ENCODE results near the gene PRKAG2.
A peak's percentile ranks its signal among the peaks of the same experiment; 100 is the strongest.
"Not testable (repeated sequence)": the region's sequence is repeated elsewhere in the genome, so short reads cannot be mapped to it uniquely, and the experiment has no call there.

PRKAG2 gene

GRCh38 chr7:151883857-151884256 is 6.9 kb upstream of the PRKAG2 start:
- no peak for DNase-seq

GRCh38 chr7:151882734-151883133 is 5.8 kb upstream of the PRKAG2 start:
- DNase-seq: no peak

GRCh38 chr7:151880688-151881087 is 3.8 kb upstream of the PRKAG2 start:
- no peak for DNase-seq

- no peak for DNase-seq
Measured at GRCh38 chr7:151877911-151878835, 1.3 kb upstream of the PRKAG2 start.

DNA sequence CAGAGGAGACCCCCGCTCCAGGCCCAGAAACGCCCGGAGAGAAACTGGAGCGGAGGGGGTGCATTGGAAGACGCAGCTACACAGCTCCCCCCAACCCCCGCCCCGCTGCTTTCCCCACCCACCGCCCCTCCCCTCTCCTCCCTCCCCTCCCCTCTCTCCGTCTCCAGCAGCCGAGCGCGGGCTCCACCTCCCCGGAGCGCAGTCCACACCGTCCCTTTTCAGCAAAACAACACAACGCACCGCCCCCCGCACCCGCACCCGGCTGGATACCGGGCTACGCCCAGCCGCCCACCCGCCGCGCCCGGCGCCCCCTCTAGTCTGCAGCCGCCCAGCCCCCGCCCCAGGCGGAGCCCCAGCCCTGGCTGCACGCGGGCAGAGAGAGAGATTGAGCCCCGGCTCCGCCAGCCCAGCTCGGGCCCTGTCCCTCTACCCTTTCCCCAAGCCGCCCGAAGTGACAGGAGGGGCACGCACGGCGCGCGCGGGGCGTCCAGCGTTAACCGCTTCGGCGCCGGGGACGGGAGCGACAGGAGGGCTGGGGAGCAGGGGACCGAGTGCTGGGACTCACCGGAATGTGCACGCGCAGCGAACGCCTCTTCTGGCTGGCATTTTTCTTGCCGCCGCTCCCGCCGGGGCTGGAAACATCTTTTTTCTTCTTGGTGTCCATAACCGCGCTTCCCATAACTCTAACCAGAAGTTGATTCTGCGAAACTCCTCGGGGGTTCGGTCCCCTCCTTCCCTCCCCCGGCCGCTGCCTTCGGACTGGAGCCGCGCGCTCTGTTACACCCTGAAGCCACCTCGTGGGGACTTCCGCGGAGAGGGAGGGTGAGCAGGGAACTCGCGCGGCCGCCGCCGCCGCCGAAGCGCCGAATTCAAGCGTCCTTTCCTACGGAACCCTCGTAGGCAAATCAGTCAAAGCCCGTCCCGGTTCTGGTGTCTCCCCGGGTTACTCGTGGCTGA is 695 bp downstream of the PRKAG2 start:
- DNase-seq: peak; percentile 67

GRCh38 chr7:151874479-151874878 is 2.4 kb downstream of the PRKAG2 start:
- DNase-seq: not testable (repeated sequence)

DNA sequence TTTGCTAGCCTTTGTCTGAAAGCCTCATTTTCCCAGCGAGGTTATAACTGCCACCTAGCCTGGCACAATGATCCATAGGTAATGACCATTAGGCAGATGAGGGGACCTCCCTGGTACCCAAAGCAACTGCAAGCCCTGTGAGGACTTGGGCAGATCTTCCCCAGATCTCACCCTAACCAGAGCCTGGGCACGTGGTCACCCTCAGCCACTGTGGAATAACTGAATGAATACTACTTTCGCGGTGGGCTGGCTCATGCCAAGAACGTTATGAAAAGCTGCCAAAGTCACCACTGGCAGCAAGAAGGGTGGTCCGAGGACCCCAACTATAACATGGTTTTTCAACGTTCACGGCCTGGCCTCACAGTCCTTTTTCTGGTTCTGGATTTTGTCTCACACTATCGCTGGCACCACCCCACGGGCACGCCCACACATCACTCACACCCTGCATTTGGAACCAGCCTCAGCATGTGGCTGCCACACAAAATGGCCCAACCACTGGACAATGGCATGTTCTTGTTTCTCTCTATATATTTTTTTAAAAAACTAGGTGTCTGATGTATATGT is 3.4 kb downstream of the PRKAG2 start:
- DNase-seq: no peak

DNA sequence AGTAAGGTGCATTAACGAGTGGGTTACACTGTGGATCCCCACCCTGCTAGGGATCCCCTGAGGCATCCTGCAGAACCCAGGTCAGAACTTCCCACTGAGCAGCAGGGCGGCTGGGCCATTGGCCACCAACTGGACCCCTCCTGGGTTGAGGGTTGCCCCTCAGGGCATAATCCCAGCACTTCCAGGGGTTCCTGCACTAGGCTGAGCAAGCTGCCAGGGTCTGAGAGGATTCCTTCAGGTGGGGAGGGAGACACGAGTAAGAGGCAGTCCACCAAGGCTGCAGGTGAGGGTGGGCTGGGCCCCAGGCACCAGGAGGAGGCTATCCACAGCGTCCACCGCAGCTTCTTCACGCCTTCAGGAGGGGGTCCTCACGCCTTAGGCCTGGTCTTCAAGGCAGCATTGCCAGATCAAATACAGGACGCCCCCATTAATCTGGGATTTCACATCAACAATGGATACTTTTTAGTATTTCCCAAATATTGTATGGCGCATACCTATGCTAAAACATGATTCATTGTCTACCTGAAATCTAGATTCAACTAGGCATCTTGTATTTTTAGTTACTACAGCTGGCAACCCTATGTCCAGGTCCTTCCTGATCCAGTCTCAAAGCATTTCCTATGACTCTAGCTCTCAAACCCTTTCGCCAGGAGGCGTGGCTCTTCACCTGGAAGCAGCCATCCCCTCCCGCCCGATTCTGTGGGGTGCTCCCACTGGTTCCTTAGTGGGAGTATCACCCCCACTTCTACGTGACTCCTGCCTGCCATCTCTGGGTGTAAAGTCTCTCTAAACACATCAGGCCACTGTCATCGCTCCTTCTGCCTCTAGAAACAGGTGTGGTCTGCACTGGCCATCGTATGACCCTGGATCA is 4.1 kb downstream of the PRKAG2 start:
- no peak for DNase-seq

GRCh38 chr7:151871904-151872303 is 5.0 kb downstream of the PRKAG2 start:
- DNase-seq: no peak

DNA sequence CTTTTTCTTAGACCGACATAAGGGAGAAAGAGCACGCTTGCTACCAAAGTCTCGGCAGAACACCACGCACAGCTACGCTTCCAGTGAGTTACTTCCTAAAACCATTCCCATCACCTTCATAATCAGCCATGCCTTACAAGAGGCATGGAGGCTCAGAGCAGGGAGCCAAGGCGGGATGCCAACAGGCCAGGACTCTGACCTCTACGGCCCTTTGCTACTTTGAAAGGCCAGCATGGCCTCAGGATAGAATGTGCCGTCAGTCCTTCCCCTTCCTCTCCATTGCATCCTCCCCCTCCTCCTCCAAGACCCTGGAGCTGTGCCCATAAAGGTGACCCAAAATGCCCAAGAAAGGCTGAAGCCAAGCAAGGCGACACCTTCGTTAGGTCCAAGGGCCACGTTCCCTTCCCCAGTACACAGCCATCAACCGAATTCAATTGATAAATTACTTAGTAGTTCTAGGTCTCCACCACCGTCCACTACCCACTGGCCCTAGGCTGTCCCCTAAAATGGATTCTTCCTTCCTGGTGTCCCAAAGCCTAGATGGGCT is 5.7 kb downstream of the PRKAG2 start:
- DNase-seq: no peak

DNA sequence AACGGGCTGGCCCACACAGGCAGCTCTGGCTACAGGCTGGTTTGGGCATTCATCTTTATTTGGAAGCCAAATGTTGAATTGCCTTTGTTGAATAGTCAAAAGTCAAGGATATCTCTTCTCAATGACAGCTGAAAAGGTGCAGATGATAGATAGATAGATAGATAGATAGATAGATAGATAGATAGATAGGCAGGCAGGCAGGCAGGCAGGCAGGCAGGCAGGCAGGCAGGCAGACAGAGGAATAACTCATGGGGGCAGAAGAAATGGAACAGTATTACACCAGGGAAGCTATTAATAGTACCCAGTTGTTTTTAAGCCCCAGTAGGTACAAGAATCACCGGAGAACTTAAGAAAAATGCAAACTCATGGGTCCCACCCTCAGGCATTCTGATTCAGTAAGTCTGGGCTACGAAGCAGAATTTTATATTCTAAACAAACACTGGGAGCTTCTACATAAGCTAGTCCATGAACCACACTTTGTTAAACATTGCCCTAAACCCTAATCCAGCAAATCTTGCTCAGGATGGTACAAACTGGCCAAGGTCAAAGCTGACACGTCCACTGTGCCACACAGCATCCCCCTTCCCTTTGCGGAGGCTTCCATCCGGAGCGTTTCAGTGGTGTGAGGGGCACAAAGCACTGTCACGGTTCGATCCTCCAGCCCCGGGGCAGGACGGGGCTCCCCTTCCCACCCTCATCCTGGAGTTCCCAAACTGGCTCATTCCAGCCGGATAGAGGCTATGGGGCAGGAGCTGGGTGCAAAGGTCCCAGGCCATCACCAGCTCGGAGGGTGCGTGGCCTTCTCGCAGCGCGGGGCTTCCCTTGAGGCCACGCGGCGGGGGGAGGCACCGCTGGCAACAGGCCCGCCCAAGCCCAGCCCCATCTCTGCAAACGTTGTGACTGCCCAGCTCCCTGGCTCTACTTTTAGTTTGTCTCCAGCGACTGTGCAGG is 6.7 kb downstream of the PRKAG2 start:
- DNase-seq: no peak

- DNase-seq: no peak
Measured at GRCh38 chr7:151869455-151869854, 7.5 kb downstream of the PRKAG2 start.

GRCh38 chr7:151869109-151869428 is 7.8 kb downstream of the PRKAG2 start:
- DNase-seq: no peak

DNA sequence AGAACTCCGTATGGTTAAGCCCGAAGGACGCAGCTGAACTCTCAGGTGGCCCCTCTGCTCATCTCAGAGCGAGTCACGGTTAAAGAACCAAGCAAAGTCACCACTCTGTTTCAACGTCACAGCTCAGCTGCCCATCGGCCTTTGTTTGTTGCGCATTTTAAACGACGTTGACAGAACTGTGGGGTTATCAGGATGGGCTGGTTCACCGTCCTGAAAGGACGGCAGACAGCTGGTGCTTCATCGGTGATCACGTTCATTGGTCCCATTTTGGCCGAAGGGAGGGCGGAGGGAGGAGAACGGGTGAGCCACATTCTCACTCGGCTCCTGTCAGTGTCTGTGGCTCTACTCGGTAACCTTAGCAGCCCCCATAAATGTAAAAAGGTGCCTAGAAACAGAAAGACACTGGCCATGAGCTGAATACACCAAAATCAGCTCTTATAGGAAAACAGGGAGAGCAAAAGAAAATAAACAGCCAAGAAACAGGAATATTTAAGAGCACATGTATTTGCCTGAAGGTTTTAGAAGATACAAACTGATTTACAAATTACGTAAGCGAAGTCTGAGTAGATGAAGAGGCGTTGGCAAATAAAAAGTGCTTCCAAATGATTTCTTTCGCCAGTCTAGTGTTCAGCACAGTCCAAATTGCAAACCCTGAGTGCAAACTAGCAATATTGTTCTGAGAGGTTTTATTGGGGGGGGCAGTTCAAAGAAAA is 8.4 kb downstream of the PRKAG2 start:
- DNase-seq: no peak

GRCh38 chr7:151867912-151868311 is 9.0 kb downstream of the PRKAG2 start:
- no peak for DNase-seq

GRCh38 chr7:151866761-151867655 is 9.9 kb downstream of the PRKAG2 start:
- DNase-seq: no peak

DNA sequence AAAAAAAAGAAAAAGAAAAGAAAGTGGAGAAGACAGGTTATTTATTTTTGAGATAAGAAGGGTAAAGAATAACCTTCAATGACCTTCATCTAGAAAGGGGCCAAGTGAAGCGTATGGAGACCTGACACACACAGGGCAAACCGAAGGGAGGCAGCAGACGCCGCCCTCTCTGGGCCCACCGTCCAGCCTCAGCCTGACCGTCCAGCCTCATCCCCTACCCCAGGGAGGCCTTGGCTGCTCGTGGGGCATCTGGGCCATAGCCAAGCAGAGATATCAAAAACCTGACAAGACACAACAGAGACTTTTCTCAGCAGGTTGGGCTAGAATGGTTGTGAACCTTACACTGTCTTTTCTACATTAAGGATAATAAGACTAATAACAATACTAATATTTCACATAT is 10.9 kb downstream of the PRKAG2 start:
- no peak for DNase-seq

DNA sequence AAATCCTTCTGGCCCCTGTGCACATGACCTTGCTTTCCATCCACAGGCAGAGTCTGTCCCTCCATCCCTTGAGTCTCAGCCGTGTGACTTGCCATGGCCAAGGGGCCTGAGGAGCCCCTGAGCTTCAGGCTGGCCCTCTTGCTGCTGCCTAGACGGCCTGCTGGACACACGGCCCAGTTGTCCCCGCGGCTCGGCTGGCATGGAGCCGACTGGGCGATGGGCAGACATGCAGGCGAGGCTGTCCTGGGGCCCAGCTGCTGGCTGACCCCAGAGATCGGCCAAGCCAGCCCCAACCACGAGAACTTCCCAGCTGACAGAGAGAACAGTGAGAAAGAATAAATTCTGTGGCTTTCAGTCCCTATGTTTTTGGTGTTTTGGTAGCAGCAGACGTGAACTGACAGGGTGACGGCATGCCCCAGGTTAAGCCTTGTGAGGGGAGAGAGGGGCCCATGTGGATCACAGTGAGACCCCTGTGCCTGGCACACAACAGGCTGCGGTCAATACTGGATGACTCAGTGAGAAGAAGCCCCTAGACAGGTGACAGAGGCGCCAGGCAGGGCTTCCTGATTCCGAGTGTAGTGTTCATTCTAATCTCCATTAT is 11.7 kb downstream of the PRKAG2 start:
- DNase-seq: no peak

DNA sequence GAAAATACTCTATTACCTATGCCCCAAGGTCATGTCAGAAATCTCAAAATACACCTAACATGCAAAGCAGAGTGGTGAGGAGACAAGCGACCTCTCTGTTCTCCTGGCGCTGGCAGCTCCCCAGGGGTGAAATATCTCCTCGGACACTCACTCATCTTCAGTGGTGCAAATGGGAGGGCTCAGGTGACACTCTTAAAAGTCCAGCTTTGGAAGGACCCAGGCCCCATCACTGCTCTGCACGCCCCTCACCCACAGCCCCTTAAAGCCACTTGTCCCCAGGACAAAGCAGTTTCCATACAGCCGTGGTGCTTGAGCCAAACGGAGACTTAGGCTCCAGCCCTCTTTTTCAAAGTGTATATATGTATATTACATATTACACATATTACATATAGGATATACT is 12.4 kb downstream of the PRKAG2 start:
- no peak for DNase-seq

Measured in stimulated activated CD4-positive, alpha-beta T cell treated with anti-CD3 and anti-CD28 coated beads, Interleukin-1b, Interleukin-23, amount 100 ng/mL, for 48 hours (primary cell).